ENCODE results near the gene ANG. TPM values are rescaled to one million over a fixed set of nuclear protein-coding genes. Genes with fewer than 3 reads are reported as not detected.

Gene ANG
- total RNA-seq, 2 experiments from 2014 or later: 0.27 to 0.92 TPM

DNA sequence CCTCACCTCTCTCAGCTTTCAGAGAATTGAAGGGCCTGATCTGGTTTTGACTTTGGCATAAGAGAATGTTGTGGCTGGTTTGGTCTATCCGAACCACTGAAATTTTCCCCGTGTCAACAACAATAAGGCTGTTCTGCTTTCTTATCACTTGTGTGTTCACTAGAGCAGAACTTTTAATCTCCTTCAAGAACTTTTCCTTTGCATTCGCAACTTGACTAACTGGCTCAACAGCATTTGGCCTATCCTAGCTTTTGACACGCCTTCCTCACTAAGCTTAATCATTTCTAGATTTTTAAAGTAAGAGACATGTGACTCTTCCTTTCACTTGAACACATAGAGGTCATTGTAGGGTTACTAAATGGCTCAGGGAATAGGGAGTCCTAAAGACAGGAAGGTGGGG, 31.2 kb downstream of the ANG start:
- ChIA-PET POLR2A (no interaction called here), CTCF (no interaction called here)
- Mint-ChIP-seq H3K4me3 (no peak overlapping the region), H3K36me3 (ENCODE audit: low read depth) (no peaks in the 10 kb centered on the region), H3K4me1 (ENCODE audit: low read depth) (peaks cover 6% of the 10 kb centered on the region), H3K27ac (no peak overlapping the region), H3K27me3 (peaks cover 44% of the 10 kb centered on the region), H3K9me3 (no peaks in the 10 kb centered on the region)
- intact Hi-C loops (cut with DNase I, micrococcal nuclease): no loop called here
- ATAC-seq (ENCODE audit: poor library complexity): no peak
- Histone ChIP-seq H3K36me3 (ENCODE audit: insufficient read depth, low read length) (no peaks in the 10 kb centered on the region), H3K4me3 (ENCODE audit: low read length) (no peak overlapping the region), H3K27ac (ENCODE audit: low read depth in 1 of 2, low read length in 2 of 2) (no peak overlapping the region), H3K27me3 (ENCODE audit: control insufficient read depth in 1 of 2, insufficient read depth in 2 of 2, low read length in 2 of 2) (peaks cover 5 to 33% of the 10 kb centered on the region in 2 experiments), H3K9me3 (ENCODE audit: control insufficient read depth in 1 of 2, insufficient read depth in 1 of 2, low read length in 2 of 2) (no peaks in the 10 kb centered on the region), H3K4me1 (ENCODE audit: insufficient read depth, low read length) (no peaks in the 10 kb centered on the region)
- TF ChIP-seq, protein P1, sequence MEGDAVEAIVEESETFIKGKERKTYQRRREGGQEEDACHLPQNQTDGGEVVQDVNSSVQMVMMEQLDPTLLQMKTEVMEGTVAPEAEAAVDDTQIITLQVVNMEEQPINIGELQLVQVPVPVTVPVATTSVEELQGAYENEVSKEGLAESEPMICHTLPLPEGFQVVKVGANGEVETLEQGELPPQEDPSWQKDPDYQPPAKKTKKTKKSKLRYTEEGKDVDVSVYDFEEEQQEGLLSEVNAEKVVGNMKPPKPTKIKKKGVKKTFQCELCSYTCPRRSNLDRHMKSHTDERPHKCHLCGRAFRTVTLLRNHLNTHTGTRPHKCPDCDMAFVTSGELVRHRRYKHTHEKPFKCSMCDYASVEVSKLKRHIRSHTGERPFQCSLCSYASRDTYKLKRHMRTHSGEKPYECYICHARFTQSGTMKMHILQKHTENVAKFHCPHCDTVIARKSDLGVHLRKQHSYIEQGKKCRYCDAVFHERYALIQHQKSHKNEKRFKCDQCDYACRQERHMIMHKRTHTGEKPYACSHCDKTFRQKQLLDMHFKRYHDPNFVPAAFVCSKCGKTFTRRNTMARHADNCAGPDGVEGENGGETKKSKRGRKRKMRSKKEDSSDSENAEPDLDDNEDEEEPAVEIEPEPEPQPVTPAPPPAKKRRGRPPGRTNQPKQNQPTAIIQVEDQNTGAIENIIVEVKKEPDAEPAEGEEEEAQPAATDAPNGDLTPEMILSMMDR (IDR thresholded peaks at IDR 0.05): no peak
- DNase-seq: no peak

GRCh38 chr14:20720741-20721140, 32.2 kb downstream of the ANG start:
- DNase-seq (no peak), ATAC-seq (ENCODE audit: poor library complexity) (no peak)
- ChIA-PET CTCF (no interaction called here), POLR2A (no interaction called here)
- no peaks in the 10 kb centered on the region for H3K9me3 ChIP-seq (ENCODE audit: control insufficient read depth in 1 of 2, insufficient read depth in 1 of 2, low read length in 2 of 2)
- no peaks in the 10 kb centered on the region for H3K4me1 ChIP-seq (ENCODE audit: insufficient read depth, low read length)
- no peak overlapping the region for H3K27ac ChIP-seq (ENCODE audit: low read depth in 1 of 2, low read length in 2 of 2)
- H3K36me3 ChIP-seq (ENCODE audit: insufficient read depth, low read length): no peaks in the 10 kb centered on the region
- H3K4me3 ChIP-seq (ENCODE audit: low read length): no peak overlapping the region
- Mint-ChIP-seq H3K4me1 (ENCODE audit: low read depth) (no peaks in the 10 kb centered on the region), H3K36me3 (ENCODE audit: low read depth) (no peaks in the 10 kb centered on the region), H3K27me3 (peaks cover 53% of the 10 kb centered on the region), H3K9me3 (no peaks in the 10 kb centered on the region), H3K4me3 (no peak overlapping the region), H3K27ac (no peak overlapping the region)
- H3K27me3 ChIP-seq (ENCODE audit: control insufficient read depth in 1 of 2, insufficient read depth in 2 of 2, low read length in 2 of 2): peaks cover 5 to 37% of the 10 kb centered on the region in 2 experiments
- TF ChIP-seq, protein P1 (IDR thresholded peaks at IDR 0.05): no peak
- intact Hi-C loops (cut with DNase I, micrococcal nuclease): no loop called here

DNA sequence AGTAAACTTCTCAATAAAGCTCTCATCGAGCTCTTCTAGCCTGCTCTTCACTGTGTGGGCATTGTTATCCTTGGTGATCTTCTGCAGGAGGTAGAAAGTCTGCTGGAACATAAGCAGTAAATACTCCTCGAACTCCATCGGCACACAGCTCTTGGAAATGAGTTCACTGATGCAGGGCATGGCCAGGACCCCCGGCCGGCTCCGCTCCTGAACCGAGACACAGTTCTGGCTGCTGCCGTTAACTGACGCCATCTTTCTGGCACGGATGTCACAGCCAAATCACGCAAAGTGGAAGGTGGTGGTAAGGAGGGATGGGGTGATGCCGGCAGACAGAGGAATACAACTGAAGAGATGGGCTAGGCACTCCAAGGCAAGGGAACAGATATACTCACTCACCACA, 33.5 kb downstream of the ANG start:
- Mint-ChIP-seq H3K4me1 (ENCODE audit: low read depth) (no peaks in the 10 kb centered on the region), H3K4me3 (no peak overlapping the region), H3K27me3 (peaks cover 63% of the 10 kb centered on the region), H3K27ac (no peak overlapping the region), H3K36me3 (ENCODE audit: low read depth) (no peaks in the 10 kb centered on the region), H3K9me3 (no peaks in the 10 kb centered on the region)
- Histone ChIP-seq H3K36me3 (ENCODE audit: insufficient read depth, low read length) (no peaks in the 10 kb centered on the region), H3K27ac (ENCODE audit: low read depth in 1 of 2, low read length in 2 of 2) (no peak overlapping the region), H3K4me3 (ENCODE audit: low read length) (no peak overlapping the region), H3K4me1 (ENCODE audit: insufficient read depth, low read length) (no peaks in the 10 kb centered on the region), H3K27me3 (ENCODE audit: control insufficient read depth in 1 of 2, insufficient read depth in 2 of 2, low read length in 2 of 2) (peaks cover 5 to 47% of the 10 kb centered on the region in 2 experiments), H3K9me3 (ENCODE audit: control insufficient read depth in 1 of 2, insufficient read depth in 1 of 2, low read length in 2 of 2) (no peaks in the 10 kb centered on the region)
- ATAC-seq (ENCODE audit: poor library complexity): no peak
- TF ChIP-seq, protein P1 (IDR thresholded peaks at IDR 0.05): no peak
- intact Hi-C loops (cut with DNase I, micrococcal nuclease): no loop called here
- DNase-seq: no peak
- CTCF ChIA-PET: no interaction called here
- POLR2A ChIA-PET: no interaction called here

Data from CD4-positive, alpha-beta T cell (primary cell).